HUDEP-2 (cell line): ENCODE data around the gene ARMC3.
"Not testable (repeated sequence)": the region's sequence is repeated elsewhere in the genome, so short reads cannot be mapped to it uniquely, and the experiment has no call there.

Source experiments
- DNase-seq, 76 experiments: peaks; one replicate each; lab custom pipeline; 2025; ENCODE audit not compliant: unreplicated experiment in 76 of 76; lab: John Stamatoyannopoulos, UW

Gene ARMC3, protein sequence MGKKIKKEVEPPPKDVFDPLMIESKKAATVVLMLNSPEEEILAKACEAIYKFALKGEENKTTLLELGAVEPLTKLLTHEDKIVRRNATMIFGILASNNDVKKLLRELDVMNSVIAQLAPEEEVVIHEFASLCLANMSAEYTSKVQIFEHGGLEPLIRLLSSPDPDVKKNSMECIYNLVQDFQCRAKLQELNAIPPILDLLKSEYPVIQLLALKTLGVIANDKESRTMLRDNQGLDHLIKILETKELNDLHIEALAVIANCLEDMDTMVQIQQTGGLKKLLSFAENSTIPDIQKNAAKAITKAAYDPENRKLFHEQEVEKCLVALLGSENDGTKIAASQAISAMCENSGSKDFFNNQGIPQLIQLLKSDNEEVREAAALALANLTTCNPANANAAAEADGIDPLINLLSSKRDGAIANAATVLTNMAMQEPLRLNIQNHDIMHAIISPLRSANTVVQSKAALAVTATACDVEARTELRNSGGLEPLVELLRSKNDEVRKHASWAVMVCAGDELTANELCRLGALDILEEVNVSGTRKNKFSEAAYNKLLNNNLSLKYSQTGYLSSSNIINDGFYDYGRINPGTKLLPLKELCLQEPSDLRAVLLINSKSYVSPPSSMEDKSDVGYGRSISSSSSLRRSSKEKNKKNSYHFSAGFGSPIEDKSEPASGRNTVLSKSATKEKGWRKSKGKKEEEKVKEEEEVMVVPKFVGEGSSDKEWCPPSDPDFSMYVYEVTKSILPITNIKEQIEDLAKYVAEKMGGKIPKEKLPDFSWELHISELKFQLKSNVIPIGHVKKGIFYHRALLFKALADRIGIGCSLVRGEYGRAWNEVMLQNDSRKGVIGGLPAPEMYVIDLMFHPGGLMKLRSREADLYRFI

DNA sequence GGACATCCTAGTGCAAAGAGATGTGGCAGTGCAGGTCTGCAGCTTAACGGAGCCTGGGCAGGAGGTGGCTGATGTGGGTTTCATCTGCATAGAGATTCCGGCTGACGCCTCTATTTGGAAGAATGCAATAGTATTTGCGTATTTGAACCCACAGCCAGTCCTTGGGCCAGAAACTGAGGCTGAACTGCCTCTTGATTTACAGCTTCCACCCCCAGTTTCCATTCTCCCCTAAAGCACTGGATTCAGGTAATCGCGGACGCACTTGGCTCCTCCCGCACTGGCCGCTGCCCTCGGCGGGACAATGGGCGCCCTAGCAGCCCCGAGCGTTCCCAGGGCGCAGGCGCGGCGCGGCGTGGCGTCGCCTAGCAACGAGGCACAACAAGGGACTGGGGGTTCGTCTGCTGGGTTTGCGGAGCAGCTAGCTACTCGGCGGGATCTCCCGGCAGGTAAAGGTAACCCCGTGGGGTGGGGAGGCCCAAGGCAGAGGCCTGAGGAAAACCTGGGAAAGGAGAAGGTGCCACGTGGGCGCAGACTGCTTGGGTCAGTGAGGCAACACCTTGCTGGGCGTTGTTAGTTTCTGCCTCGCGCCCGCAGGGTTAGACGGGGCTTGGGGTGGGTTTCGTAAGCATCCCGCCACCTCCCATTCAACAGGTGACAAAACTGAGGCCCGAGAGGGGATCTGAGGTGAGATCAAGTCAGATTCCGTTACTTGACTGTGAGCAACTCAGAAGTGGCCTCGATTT is at the start of gene ARMC3:
TSS of gene ARMC3 (plus strand) at position 393 of the 743 bp plus-strand sequence. CDS start 3,944 bp downstream, outside the sequence.
- DNase-seq: peak in 2 of 76 experiments; percentile 1 to 12

DNA sequence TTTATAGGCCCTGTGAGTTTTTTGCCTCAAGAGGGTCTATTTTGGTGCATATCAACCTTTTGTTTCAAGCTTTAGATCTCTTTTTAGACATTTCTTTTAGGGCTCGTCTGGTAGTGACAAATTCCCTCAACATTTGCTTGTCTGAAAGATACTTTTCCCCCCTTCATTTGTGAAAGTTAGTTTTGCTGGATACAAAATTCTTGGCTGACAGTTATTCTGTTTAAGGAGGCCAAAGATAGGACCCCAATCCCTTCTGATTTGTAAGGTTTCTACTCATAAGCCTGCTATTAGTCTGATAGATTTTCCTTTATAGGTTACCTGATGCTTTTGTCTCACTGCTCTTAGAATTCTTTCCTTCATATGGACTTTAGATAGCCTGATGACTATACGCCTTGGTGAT is 36.1 kb upstream of the ARMC3 start:
- DNase-seq: no peak

- no peak for DNase-seq
These were observed 34.1 kb upstream of the ARMC3 start for GRCh38 chr10:22893781-22894180.

DNA sequence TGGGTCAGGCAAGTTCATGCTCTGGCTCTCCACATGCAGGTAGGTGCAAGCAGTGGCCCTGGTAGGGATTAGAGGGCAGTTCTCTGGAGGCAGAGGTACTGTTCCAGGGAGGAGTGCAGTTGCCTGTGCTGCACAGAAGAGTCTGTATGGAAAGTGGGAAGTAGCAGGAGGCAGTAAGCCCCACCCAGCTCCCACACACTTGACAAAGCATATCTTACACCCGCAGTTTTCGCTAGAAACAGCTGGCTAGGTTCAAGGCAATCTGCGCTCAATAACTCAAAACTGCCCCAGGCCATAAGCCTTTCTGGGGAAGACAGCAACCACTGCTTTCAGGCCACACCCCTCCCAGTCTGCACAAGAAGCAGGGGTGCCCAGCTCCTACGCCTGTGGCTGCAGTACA is 33.1 kb upstream of the ARMC3 start:
- DNase-seq: peak in 11 of 76 experiments; percentile 1 to 63 (median 47)

DNA sequence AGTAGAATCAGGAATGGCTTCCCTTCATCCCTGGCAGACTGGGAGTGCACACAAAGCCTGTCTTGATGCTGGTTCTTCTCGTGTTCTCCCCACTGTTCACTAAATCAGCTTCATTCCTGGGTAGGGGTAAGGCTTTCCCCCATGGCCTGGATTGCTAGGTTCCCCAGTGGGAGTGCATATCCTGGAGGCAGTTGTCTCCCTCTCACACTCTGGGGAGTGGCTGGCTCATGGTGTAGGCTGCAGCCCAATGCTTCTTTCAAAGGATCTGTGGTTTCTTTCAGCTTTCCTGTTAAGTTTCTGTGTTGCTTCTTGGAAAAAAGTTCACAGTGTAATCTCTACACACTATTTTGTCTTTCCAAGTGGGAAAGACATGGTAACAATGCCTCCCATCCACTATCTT is 32.6 kb upstream of the ARMC3 start:
- DNase-seq: no peak

DNA sequence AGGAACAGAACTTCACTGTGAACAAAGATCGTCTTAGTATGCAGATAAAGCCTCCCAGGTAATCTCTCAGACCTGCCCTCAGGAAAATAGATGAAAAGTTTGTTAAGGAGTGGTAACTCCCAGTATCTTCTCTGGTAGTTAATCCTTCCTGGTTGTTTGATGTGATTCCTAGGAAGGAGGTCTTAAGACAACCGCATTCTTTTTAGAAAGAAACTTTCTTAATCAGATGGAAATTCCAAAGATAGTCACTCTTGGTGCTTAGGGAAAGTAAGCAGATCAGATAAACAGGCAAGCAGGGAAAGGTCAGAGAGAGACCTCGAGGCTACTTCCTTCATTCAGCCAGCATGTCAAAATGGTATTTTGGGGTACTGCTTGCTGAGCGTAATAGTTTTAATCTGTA is 30.5 kb upstream of the ARMC3 start:
- no peak for DNase-seq

DNA sequence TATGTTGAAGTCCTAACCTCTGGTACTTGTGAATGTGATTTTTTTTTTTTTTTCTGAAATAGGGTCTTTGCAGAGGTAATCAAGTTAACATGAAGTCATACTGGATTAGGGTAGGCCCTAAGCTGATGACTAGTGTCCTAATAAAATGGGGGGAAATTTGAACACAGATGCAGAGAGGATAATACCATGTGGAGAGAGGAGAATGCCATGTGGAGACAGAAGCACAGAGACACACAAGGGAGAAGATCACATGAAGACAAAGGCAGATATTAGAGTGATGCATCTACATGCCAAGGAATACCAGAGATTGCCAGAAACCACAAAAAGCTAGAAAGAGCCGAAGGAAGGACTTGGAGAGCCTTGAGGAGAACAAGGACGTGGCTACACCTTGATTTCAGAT is 28.5 kb upstream of the ARMC3 start:
- DNase-seq: no peak

DNA sequence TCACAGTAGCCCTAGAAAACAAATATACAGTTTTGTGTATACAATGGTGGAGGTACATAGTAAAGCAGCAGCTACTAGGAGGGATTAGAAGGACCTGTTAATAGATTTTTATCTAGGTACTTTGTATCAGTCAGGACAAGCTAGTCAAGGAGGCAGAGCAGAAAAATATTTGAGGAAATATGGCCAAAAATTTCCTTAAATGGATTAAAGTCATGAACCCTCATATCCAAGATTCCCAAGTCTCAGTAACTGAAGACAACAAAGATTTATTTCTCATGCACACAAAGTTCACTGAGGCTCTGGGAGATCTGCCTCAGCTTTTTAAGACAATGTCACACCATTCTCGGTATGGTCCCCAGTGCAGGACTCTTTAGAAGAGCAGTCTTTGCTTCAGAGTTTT is 28.1 kb upstream of the ARMC3 start:
- DNase-seq: no peak

- no peak for DNase-seq
These were observed 26.8 kb upstream of the ARMC3 start for GRCh38 chr10:22900841-22901601.

- DNase-seq: not testable (repeated sequence)
These were observed 25.7 kb upstream of the ARMC3 start for GRCh38 chr10:22902147-22902546.

DNA sequence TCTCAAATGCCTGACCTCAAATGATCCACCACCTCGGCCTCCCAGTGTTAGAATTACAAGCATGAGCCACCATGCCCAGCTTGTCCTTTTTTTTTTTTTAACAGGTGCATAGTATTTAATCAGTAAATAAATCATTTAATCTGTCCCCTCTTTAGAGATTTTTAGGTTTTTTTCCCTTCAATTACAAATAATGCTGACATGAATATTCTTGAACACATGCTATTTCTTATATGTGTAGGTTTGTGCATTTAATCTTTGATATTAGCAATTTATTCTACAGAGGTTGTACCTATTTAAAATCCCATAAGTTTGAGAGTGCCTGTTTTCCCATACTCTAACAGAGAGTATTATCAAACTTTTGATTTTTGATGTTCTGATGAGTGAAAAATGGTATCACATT is 24.2 kb upstream of the ARMC3 start:
- DNase-seq: no peak

GRCh38 chr10:22906767-22907166 is 21.1 kb upstream of the ARMC3 start:
- DNase-seq: no peak

DNA sequence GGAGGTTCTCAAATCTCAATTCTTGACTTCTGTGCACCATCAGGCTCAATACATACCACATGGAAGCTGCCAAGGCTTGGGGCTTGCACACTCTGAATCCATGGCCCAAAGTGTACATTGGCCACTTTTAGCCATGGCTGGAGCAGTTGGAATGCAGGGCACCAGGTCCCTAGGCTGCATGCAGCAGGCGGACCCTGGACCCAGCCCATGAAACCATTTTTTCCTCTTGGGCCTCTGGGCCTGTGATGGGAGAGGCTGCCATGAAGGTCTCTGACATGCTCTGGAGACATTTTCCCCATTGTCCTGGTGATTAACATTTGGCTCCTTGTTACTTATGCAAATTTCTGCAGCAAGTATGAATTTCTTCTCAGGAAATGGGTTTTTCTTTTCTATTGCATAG is 19.0 kb upstream of the ARMC3 start:
- no peak for DNase-seq

DNA sequence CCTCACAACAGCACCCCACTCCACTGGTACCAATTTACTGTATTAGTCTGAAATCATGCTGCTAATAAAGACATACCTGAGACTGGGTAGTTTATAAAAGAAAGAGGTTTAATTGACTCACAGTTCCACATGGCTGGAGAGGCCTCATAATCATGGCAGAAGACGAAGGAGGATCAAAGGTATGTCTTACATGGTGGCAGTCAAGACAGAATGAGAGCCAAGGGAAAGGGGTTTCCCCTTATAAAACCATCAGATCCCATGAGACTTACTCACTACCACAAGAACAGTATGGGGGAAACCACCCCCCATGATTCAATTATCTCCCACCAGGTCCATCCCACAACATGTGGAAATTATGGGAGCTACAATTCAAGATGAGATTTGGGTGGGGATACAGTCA is 18.2 kb upstream of the ARMC3 start:
- DNase-seq: not testable (repeated sequence)

- no peak for DNase-seq
These were observed 16.8 kb upstream of the ARMC3 start for GRCh38 chr10:22911067-22911466.

- DNase-seq: peak in 7 of 76 experiments; percentile 7 to 38 (median 14)
These were observed 15.7 kb upstream of the ARMC3 start for GRCh38 chr10:22911889-22912762.

GRCh38 chr10:22912763-22913384 is 15.0 kb upstream of the ARMC3 start:
- no peak for DNase-seq

- DNase-seq: no peak
These were observed 14.3 kb upstream of the ARMC3 start for GRCh38 chr10:22913474-22914092.
